Thoracic aorta (tissue), 2 donors: Measurements from ENCODE around the gene CUBN. TPM values are rescaled to one million over a fixed set of nuclear protein-coding genes. Genes with fewer than 3 reads are reported as not detected.

Experiments
- ATAC-seq: fragments of 150-250 bp; one replicate; pipeline ENCODE4 v1.8.0; 2017; ENCODE audit warnings: low read depth; ENCODE audit not compliant: insufficient number of reproducible peaks, low FRiP score
- DNase-seq: peaks from one replicate; pipeline ENCODE4 v3.0.0-alpha.2; 2020; ENCODE audit warnings: low spot score
- H3K27ac ChIP-seq, 2 donors: fragments of 200-600 bp; sonication (generic); 1 replicate in 1 of 2; 2 replicates in 1 of 2; pipeline ENCODE4 v1.5.1; 2016; ENCODE audit warnings: mild to moderate bottlenecking in 2 of 2, moderate library complexity in 2 of 2
- H3K27me3 ChIP-seq: fragments of 200-600 bp; sonication (generic); replicated peaks from 2 replicates; pipeline ENCODE4 v1.6.0; 2016; ENCODE audit warnings: mild to moderate bottlenecking; ENCODE audit not compliant: insufficient read depth
- H3K36me3 ChIP-seq: fragments of 200-600 bp; sonication (generic); one replicate; pipeline ENCODE4 v1.5.1; 2016
- H3K4me1 ChIP-seq, 2 donors: fragments of 200-600 bp; sonication (generic); 1 replicate in 1 of 2; 2 replicates in 1 of 2; pipeline versions ENCODE4 v1.5.1 to v1.6.0; 2016; ENCODE audit warnings: low read depth in 2 of 2, mild to moderate bottlenecking in 1 of 2; ENCODE audit not compliant: control insufficient read depth in 1 of 2
- H3K4me3 ChIP-seq: fragments of 200-600 bp; sonication (generic); 2 replicates; pipeline ENCODE4 v1.5.1; 2016; ENCODE audit warnings: mild to moderate bottlenecking
- H3K9me3 ChIP-seq: fragments of 200-600 bp; sonication (generic); 2 replicates; pipeline ENCODE4 v1.5.1; 2016
- CTCF ChIP-seq: fragments of 200-600 bp; sonication (generic); IDR thresholded peaks from one replicate; pipeline ENCODE4 v1.5.1; 2019; ENCODE audit warnings: antibody characterized with exemption
- total RNA-seq, 2 donors: library from RNA; depleted of rRNA; stranded (reverse); fragments of >200 nt; gene quantifications; one replicate each; pipeline versions ENCODE4 v1.1.0 to v1.2.3, GENCODE V29; 2016

CUBN gene
- total RNA-seq, 2 donors from 2014 or later, result 4.1 to 4.6 TPM

DNA sequence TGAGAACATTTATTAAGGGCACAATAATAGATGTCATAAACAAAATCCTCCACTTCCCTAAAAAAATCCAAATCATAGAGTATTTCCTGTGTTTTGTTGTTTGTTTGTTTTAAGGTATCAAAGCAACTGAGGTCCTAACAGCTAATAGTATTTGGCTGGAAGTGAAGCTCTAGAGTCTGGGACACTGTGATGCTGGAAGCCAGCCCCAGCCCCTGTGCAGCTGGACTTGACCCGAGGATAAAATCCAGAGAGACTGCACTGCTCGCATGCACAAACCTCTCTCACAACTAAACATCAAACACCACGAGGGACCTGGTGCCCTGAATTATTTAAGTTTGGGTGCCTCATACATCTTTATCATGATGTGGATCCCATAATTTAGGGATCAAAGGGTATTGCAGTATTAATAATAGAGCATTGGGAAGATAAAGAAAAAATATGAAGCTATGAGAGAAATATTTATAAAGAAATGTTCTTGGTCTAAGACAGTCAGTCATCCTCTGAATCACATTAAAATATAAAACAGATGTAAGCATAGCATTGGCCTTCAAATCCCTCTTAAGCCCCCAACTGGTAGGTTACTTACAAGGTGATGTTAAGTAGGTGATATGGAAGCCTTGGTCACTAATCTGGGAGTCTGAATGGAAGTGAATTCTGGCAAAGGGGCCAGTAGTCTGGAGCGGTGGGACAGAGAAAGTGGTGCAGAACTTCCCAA lies 44.4 kb downstream of the CUBN start:
- Histone ChIP-seq H3K27me3 (no peaks in the 10 kb centered on the region), H3K36me3 (no peaks in the 10 kb centered on the region), H3K9me3 (no peaks in the 10 kb centered on the region), H3K4me1 (peaks cover 0 to 14% of the 10 kb centered on the region in 2 donors), H3K27ac (no peak overlapping the region), H3K4me3 (no peak overlapping the region)
- DNase-seq, result no peak
- ATAC-seq, result no peak
- no peak for TF ChIP-seq CTCF

GRCh38 chr10:17084258-17084657 lies 45.4 kb downstream of the CUBN start:
- H3K27me3 ChIP-seq, result no peaks in the 10 kb centered on the region
- no peaks in the 10 kb centered on the region for H3K9me3 ChIP-seq
- H3K27ac ChIP-seq, result no peak overlapping the region
- ATAC-seq, result no peak
- no peak overlapping the region for H3K4me3 ChIP-seq
- H3K4me1 ChIP-seq, result peaks cover 0 to 14% of the 10 kb centered on the region in 2 donors
- no peak for TF ChIP-seq CTCF
- H3K36me3 ChIP-seq, result no peaks in the 10 kb centered on the region
- DNase-seq, result no peak

GRCh38 chr10:17081431-17081830 lies 48.2 kb downstream of the CUBN start:
- no peaks in the 10 kb centered on the region for H3K9me3 ChIP-seq
- H3K27me3 ChIP-seq, result no peaks in the 10 kb centered on the region
- H3K4me1 ChIP-seq, result peaks cover 7 to 22% of the 10 kb centered on the region in 2 donors
- H3K27ac ChIP-seq, result no peak overlapping the region
- no peaks in the 10 kb centered on the region for H3K36me3 ChIP-seq
- DNase-seq (no peak), ATAC-seq (no peak)
- TF ChIP-seq CTCF, result no peak
- no peak overlapping the region for H3K4me3 ChIP-seq

DNA sequence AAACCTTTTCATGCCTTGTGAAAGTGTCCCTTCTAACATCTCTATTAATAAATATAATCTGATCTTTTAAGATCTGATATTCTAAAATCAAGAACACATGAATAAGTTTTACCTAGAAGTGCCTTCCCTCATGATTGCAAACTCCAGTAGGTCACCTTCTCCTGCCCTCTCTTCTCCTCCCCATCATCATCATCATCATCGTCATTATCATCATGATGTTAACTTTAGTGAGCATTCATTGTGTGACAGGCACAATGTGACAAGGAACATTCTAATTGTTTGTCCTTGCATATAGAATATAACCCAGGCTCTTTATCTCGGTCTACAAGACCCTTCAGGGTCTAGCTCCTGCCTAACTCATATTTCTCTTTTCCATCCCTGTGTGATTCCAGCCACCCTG lies 51.7 kb downstream of the CUBN start:
- H3K27ac ChIP-seq, result no peak overlapping the region
- H3K4me3 ChIP-seq, result no peak overlapping the region
- no peak for TF ChIP-seq CTCF
- no peaks in the 10 kb centered on the region for H3K36me3 ChIP-seq
- no peaks in the 10 kb centered on the region for H3K9me3 ChIP-seq
- H3K4me1 ChIP-seq, result peaks cover 27 to 37% of the 10 kb centered on the region in 2 donors
- no peaks in the 10 kb centered on the region for H3K27me3 ChIP-seq
- no peak for ATAC-seq
- no peak for DNase-seq

- Histone ChIP-seq H3K4me3 (no peak overlapping the region), H3K27me3 (no peaks in the 10 kb centered on the region), H3K27ac (peak overlapping the region in 1 of 2 donors; percentile 76), H3K4me1 (peaks cover 27 to 39% of the 10 kb centered on the region in 2 donors), H3K36me3 (no peaks in the 10 kb centered on the region), H3K9me3 (no peaks in the 10 kb centered on the region)
- TF ChIP-seq CTCF, result no peak
- DNase-seq (no peak), ATAC-seq (no peak)
Observed at GRCh38 chr10:17077346-17077781, 52.2 kb downstream of the CUBN start.
